ENCODE measurements around the gene BDNF.

DNA sequence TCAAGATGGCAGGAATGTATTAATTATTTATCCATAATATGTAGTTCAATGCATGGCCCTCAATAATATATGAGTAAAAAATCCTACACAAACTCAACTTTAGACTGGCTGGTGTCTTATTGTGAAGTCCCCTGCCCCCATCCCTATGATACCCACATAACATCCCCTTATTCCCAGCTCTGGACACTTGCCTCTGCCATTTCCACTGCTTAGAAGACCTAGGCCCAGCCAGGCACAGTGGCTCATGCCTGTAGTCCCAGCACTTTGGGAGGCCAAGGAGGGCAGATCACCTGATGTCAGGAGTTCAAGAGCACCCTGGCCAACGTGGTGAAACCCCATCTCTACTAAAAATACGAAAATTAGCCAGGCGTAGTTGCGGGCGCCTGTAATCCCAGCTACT lies 84.4 kb downstream of the BDNF start:
- TF ChIP-seq, protein P1, sequence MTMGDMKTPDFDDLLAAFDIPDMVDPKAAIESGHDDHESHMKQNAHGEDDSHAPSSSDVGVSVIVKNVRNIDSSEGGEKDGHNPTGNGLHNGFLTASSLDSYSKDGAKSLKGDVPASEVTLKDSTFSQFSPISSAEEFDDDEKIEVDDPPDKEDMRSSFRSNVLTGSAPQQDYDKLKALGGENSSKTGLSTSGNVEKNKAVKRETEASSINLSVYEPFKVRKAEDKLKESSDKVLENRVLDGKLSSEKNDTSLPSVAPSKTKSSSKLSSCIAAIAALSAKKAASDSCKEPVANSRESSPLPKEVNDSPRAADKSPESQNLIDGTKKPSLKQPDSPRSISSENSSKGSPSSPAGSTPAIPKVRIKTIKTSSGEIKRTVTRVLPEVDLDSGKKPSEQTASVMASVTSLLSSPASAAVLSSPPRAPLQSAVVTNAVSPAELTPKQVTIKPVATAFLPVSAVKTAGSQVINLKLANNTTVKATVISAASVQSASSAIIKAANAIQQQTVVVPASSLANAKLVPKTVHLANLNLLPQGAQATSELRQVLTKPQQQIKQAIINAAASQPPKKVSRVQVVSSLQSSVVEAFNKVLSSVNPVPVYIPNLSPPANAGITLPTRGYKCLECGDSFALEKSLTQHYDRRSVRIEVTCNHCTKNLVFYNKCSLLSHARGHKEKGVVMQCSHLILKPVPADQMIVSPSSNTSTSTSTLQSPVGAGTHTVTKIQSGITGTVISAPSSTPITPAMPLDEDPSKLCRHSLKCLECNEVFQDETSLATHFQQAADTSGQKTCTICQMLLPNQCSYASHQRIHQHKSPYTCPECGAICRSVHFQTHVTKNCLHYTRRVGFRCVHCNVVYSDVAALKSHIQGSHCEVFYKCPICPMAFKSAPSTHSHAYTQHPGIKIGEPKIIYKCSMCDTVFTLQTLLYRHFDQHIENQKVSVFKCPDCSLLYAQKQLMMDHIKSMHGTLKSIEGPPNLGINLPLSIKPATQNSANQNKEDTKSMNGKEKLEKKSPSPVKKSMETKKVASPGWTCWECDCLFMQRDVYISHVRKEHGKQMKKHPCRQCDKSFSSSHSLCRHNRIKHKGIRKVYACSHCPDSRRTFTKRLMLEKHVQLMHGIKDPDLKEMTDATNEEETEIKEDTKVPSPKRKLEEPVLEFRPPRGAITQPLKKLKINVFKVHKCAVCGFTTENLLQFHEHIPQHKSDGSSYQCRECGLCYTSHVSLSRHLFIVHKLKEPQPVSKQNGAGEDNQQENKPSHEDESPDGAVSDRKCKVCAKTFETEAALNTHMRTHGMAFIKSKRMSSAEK (CRISPR knock-in tag; IDR thresholded peaks at IDR 0.05; ENCODE audit: borderline replicate concordance) = no peak
- no peak for TF ChIP-seq MXD4 (CRISPR knock-in tag; IDR thresholded peaks at IDR 0.05; ENCODE audit: borderline replicate concordance)
- TF ChIP-seq, protein P2, sequence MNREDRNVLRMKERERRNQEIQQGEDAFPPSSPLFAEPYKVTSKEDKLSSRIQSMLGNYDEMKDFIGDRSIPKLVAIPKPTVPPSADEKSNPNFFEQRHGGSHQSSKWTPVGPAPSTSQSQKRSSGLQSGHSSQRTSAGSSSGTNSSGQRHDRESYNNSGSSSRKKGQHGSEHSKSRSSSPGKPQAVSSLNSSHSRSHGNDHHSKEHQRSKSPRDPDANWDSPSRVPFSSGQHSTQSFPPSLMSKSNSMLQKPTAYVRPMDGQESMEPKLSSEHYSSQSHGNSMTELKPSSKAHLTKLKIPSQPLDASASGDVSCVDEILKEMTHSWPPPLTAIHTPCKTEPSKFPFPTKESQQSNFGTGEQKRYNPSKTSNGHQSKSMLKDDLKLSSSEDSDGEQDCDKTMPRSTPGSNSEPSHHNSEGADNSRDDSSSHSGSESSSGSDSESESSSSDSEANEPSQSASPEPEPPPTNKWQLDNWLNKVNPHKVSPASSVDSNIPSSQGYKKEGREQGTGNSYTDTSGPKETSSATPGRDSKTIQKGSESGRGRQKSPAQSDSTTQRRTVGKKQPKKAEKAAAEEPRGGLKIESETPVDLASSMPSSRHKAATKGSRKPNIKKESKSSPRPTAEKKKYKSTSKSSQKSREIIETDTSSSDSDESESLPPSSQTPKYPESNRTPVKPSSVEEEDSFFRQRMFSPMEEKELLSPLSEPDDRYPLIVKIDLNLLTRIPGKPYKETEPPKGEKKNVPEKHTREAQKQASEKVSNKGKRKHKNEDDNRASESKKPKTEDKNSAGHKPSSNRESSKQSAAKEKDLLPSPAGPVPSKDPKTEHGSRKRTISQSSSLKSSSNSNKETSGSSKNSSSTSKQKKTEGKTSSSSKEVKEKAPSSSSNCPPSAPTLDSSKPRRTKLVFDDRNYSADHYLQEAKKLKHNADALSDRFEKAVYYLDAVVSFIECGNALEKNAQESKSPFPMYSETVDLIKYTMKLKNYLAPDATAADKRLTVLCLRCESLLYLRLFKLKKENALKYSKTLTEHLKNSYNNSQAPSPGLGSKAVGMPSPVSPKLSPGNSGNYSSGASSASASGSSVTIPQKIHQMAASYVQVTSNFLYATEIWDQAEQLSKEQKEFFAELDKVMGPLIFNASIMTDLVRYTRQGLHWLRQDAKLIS (CRISPR knock-in tag; IDR thresholded peaks at IDR 0.05; ENCODE audit: borderline replicate concordance) = no peak
- no peak for TF ChIP-seq ESRRA (CRISPR knock-in tag; IDR thresholded peaks at IDR 0.05; ENCODE audit: borderline replicate concordance)
- no peak for TF ChIP-seq NFYB (CRISPR knock-in tag; conservative IDR thresholded peaks at IDR 0.05; ENCODE audit: low read depth)
- TF ChIP-seq, protein P3, sequence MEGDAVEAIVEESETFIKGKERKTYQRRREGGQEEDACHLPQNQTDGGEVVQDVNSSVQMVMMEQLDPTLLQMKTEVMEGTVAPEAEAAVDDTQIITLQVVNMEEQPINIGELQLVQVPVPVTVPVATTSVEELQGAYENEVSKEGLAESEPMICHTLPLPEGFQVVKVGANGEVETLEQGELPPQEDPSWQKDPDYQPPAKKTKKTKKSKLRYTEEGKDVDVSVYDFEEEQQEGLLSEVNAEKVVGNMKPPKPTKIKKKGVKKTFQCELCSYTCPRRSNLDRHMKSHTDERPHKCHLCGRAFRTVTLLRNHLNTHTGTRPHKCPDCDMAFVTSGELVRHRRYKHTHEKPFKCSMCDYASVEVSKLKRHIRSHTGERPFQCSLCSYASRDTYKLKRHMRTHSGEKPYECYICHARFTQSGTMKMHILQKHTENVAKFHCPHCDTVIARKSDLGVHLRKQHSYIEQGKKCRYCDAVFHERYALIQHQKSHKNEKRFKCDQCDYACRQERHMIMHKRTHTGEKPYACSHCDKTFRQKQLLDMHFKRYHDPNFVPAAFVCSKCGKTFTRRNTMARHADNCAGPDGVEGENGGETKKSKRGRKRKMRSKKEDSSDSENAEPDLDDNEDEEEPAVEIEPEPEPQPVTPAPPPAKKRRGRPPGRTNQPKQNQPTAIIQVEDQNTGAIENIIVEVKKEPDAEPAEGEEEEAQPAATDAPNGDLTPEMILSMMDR (IDR thresholded peaks at IDR 0.05) = no peak
- TF ChIP-seq ZNF121 (CRISPR knock-in tag; IDR thresholded peaks at IDR 0.05) = no peak
- TF ChIP-seq ZBTB21 (CRISPR knock-in tag; IDR thresholded peaks at IDR 0.05; ENCODE audit: borderline replicate concordance) = no peak
- TF ChIP-seq SMAD3 (CRISPR knock-in tag; IDR thresholded peaks at IDR 0.05; ENCODE audit: borderline replicate concordance) = no peak
- TF ChIP-seq FOXJ3 (CRISPR knock-in tag; IDR thresholded peaks at IDR 0.05; ENCODE audit: borderline replicate concordance) = no peak
- TF ChIP-seq KAT7 (CRISPR knock-in tag; IDR thresholded peaks at IDR 0.05; ENCODE audit: borderline replicate concordance) = no peak
- no peak for TF ChIP-seq MYBL2 (CRISPR knock-in tag; IDR thresholded peaks at IDR 0.05)
